Esophagus squamous epithelium (tissue), 5 donors: Measurements from ENCODE around the gene CNR2. TPM values are rescaled to one million over a fixed set of nuclear protein-coding genes. Genes with fewer than 3 reads are reported as not detected.

Source experiments
- DNase-seq: peaks from one replicate; lab custom pipeline; 2025; lab: John Stamatoyannopoulos, UW
- H3K27ac ChIP-seq, 4 donors: fragments of 200-600 bp; sonication (generic); one replicate each; pipeline ENCODE4 v1.5.1; 2016 to 2019; ENCODE audit warnings: mild to moderate bottlenecking in 1 of 4
- H3K27me3 ChIP-seq, 4 donors: fragments of 200-600 bp; sonication (generic); 1 replicate in 3 of 4; 2 replicates in 1 of 4; pipeline versions ENCODE4 v1.5.1 to v1.6.0; 2017 to 2021; ENCODE audit warnings: antibody characterized with exemption in 1 of 4
- H3K36me3 ChIP-seq, 3 donors: fragments of 200-600 bp; sonication (generic); one replicate each; pipeline ENCODE4 v1.5.1; 2016 to 2019
- H3K4me1 ChIP-seq, 3 donors: fragments of 200-600 bp; sonication (generic); one replicate each; pipeline ENCODE4 v1.5.1; 2017 to 2019
- H3K4me3 ChIP-seq, 4 donors: fragments of 200-600 bp; sonication (generic); 1 replicate in 3 of 4; 2 replicates in 1 of 4; pipeline ENCODE4 v1.5.1; 2016 to 2019; ENCODE audit warnings: mild to moderate bottlenecking in 2 of 4, moderate library complexity in 1 of 4
- H3K9me3 ChIP-seq, 3 donors: fragments of 200-600 bp; sonication (generic); one replicate each; pipeline ENCODE4 v1.5.1; 2016 to 2019
- POLR2A ChIP-seq, 4 donors: fragments of 450-650 bp; IDR thresholded peaks; one replicate each; pipeline ENCODE4 v1.6.1; 2017; ENCODE audit warnings: antibody characterized with exemption in 4 of 4, mild to moderate bottlenecking in 4 of 4, moderate library complexity in 3 of 4
- WGBS, 2 donors: methylation state at CpG; one replicate each; pipeline ENCODE4 v1.1.5; 2018; 5-methylcytosine and 5-hydroxymethylcytosine counted together
- intact Hi-C: fragments of 100-400 bp; cut with DNase I; formaldehyde crosslinking; loops from one replicate; pipeline ENCODE4 v1.15.0; 2022
- total RNA-seq, 4 donors: library from RNA; depleted of rRNA; stranded (reverse); fragments of >200 nt; gene quantifications; one replicate each; pipeline ENCODE4 v1.1.0, GENCODE V29; 2016
- TF ChIP-seq, protein P1 (sequence below), 6 experiments: fragments of 450-650 bp in 4 of 6; fragments of 200-600 bp in 2 of 6; sonication (generic) in 2 of 6; IDR thresholded peaks; one replicate each; pipeline ENCODE4 v1.5.1; 2016 to 2019; ENCODE audit warnings: antibody characterized with exemption in 6 of 6, mild to moderate bottlenecking in 4 of 6, moderate library complexity in 4 of 6
- donor health status: DM: yes; HTN: yes; CAD: no.

The CNR2 gene
- total RNA-seq, 4 donors from 2014 or later, result under 0.01 TPM; not detected in 3

DNA sequence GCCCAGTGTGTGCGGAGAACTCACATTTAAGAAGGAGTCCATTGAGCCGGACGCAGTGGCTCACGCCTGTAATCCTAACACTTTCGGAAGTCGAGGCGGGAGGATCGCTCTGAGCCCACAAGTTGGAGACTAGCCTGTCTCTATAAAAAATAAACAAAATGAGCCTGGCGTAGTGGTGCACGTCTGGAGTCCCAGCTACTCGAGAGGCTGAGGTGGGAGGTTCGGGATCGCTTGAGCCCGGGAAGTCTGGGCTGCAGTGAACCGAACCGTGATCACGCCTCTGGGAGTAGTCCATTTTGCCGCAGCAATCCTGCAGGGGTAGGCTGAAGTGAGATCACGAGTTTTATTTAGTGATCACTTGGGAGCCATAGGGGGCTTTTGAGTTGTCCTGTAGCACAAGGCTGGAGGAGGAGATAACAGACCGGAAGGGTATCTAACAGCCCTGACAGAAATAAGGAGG is 44.6 kb downstream of the CNR2 start:
- intact Hi-C loops, result loop anchor here (10.0 kb wide), 1 partner anchor 64 kb away; the partner anchor contains the start of gene GALE
- no peaks in the 10 kb centered on the region for H3K9me3 ChIP-seq
- no peak for DNase-seq
- no peak for TF ChIP-seq POLR2A (IDR thresholded peaks at IDR 0.05)
- TF ChIP-seq, protein P1, sequence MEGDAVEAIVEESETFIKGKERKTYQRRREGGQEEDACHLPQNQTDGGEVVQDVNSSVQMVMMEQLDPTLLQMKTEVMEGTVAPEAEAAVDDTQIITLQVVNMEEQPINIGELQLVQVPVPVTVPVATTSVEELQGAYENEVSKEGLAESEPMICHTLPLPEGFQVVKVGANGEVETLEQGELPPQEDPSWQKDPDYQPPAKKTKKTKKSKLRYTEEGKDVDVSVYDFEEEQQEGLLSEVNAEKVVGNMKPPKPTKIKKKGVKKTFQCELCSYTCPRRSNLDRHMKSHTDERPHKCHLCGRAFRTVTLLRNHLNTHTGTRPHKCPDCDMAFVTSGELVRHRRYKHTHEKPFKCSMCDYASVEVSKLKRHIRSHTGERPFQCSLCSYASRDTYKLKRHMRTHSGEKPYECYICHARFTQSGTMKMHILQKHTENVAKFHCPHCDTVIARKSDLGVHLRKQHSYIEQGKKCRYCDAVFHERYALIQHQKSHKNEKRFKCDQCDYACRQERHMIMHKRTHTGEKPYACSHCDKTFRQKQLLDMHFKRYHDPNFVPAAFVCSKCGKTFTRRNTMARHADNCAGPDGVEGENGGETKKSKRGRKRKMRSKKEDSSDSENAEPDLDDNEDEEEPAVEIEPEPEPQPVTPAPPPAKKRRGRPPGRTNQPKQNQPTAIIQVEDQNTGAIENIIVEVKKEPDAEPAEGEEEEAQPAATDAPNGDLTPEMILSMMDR (IDR thresholded peaks at IDR 0.05), result no peak
- no peaks in the 10 kb centered on the region for H3K27me3 ChIP-seq
- WGBS, 2 donors, result 11 to 18% methylated on average over 17 to 19 of the region's 20 CpGs
- peak overlapping the region; percentile 79 to 83 (median 82) for H3K27ac ChIP-seq
- peaks cover 0 to 19% (median 3%) of the 10 kb centered on the region in 3 donors for H3K36me3 ChIP-seq
- peaks cover 11 to 35% (median 14%) of the 10 kb centered on the region in 3 donors for H3K4me1 ChIP-seq
- peak overlapping the region; percentile 73 to 89 (median 82) for H3K4me3 ChIP-seq

DNA sequence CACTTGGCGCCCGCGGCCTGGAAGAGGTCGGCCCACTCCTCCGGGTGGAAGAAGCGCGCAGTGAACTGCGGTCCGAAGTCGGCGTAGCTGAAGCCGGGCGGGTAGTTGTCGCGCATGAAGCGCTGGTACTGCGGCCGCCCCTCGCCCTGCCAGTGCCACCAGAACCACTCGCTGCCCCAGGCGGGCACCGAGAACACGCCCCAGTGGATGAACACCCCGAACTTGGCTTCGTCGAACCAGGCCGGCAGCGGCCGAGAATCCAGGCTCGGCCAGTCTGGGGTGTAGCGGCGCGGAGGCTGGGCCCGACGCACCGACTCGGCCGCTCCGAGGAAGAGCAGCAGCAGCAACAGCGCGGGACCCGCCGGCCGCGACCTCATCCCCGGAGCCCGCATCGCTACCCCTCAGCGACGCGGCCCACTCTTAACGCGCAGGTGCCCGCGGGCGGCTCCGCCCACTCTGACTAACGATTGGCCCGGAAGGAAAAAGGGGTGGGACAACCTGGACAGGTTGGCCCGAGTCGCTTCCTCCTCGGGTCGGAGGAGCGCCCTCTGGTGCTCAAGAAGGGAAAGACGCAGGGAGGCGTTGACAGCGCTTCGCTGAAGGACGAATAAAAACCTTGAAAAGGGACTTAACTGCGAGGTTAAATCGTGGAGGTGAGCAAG is 45.1 kb downstream of the CNR2 start, which contains the start of gene FUCA1:
FUCA1 (minus strand) TSS at position 396 of the 662 bp plus-strand sequence; CDS start at position 392, 4 bp downstream.
- WGBS, 2 donors, result 0% methylated on average over 4 to 12 of the region's 71 CpGs
- Histone ChIP-seq H3K9me3 (no peaks in the 10 kb centered on the region), H3K27me3 (no peaks in the 10 kb centered on the region), H3K27ac (peak within 1 kb of the TSS; percentile 79 to 83 (median 82)), H3K4me1 (peaks cover 11 to 35% (median 14%) of the 10 kb centered on the region in 3 donors), H3K36me3 (peaks cover 0 to 25% (median 3%) of the 10 kb centered on the region in 3 donors), H3K4me3 (peak within 1 kb of the TSS; percentile 73 to 89 (median 82))
- DNase-seq, result peak; percentile 65
- intact Hi-C loops, result loop anchor here (10.0 kb wide), 1 partner anchor 63 kb away; the partner anchor contains the start of gene GALE
- TF ChIP-seq, protein P1 (IDR thresholded peaks at IDR 0.05), result peak; percentile 94 to 98 (median 96)
- peak in 3 of 4 donors; percentile 22 to 68 (median 59) for TF ChIP-seq POLR2A (IDR thresholded peaks at IDR 0.05)

GRCh38 chr1:23867542-23867894 is 45.6 kb downstream of the CNR2 start:
- Histone ChIP-seq H3K27me3 (no peaks in the 10 kb centered on the region), H3K9me3 (no peaks in the 10 kb centered on the region), H3K4me1 (peaks cover 11 to 35% (median 14%) of the 10 kb centered on the region in 3 donors), H3K36me3 (peaks cover 0 to 30% (median 3%) of the 10 kb centered on the region in 3 donors), H3K27ac (peak overlapping the region; percentile 79 to 83 (median 82)), H3K4me3 (peak overlapping the region; percentile 73 to 89 (median 82))
- DNase-seq, result no peak
- intact Hi-C loops, result loop anchor here (10.0 kb wide), 1 partner anchor 63 kb away; the partner anchor contains the start of gene GALE
- WGBS, 2 donors, result 8 to 23% methylated on average over 2 of the region's 17 CpGs
- TF ChIP-seq, protein P1 (IDR thresholded peaks at IDR 0.05), result no peak
- no peak for TF ChIP-seq POLR2A (IDR thresholded peaks at IDR 0.05)

GRCh38 chr1:23865543-23865930 is 47.6 kb downstream of the CNR2 start:
- intact Hi-C loops, result loop anchor here (10.0 kb wide), 1 partner anchor 61 kb away; the partner anchor contains the start of gene GALE
- no peaks in the 10 kb centered on the region for H3K9me3 ChIP-seq
- H3K27me3 ChIP-seq, result no peaks in the 10 kb centered on the region
- peaks cover 11 to 35% (median 14%) of the 10 kb centered on the region in 3 donors for H3K4me1 ChIP-seq
- WGBS, 2 donors, result 72 to 79% methylated on average over 4 of the region's 4 CpGs
- H3K27ac ChIP-seq, result no peak overlapping the region
- peaks cover 0 to 46% (median 3%) of the 10 kb centered on the region in 3 donors for H3K36me3 ChIP-seq
- TF ChIP-seq, protein P1 (IDR thresholded peaks at IDR 0.05), result no peak
- TF ChIP-seq POLR2A (IDR thresholded peaks at IDR 0.05), result no peak
- no peak for DNase-seq
- no peak overlapping the region for H3K4me3 ChIP-seq
